ENCODE results near the gene CACNA2D2.
A peak's percentile ranks its signal among the peaks of the same experiment; 100 is the strongest.

The CACNA2D2 gene

DNA sequence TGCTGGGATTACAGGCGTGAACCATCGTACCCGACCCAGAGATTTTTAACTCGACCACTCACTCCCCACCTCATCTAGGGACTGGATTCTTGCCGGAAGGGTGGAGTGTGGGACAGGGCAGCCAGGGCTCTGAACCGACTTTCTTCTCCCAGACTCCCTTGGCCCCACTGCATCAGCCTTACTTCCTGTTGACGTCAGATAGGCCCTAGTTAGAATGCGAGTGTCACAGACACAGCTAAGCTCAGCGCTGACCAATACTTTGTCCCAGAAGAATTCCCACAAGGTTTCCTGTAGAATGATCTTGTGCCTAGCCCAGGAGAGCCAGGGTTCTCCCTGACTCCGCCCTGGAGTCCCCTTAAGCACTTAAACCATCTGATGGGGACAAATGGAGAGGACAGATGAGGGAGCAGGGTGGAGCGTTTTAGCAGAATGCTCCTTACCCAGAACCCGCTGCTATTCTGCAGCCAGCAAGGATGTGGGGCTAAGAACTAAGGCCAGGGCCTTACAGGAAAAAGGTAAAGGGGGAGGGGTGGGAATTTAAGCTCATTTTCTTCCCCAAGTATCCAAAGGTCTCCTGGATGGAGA, 169.6 kb downstream of the CACNA2D2 start:
- H3K36me3 ChIP-seq (ENCODE audit: insufficient read depth, low read length), result peaks cover 46% of the 10 kb centered on the region
- peaks cover 28% of the 10 kb centered on the region for H3K4me1 ChIP-seq (ENCODE audit: insufficient read depth, low read length, poor library complexity, severe bottlenecking)
- peak overlapping the region; percentile 98 for H3K9ac ChIP-seq (ENCODE audit: low read depth, low read length, poor library complexity, severe bottlenecking)
- H3F3A ChIP-seq (ENCODE audit: low read depth), result peaks cover 8% of the 10 kb centered on the region; the same call in 1 of the 2 replicates
- H3K27me3 ChIP-seq (ENCODE audit: insufficient read depth, low read length, poor library complexity, severe bottlenecking), result peaks cover 4% of the 10 kb centered on the region
- peak overlapping the region; percentile 97 for H3K4me3 ChIP-seq (ENCODE audit: low read length, poor library complexity, severe bottlenecking)
- H3K9me3 ChIP-seq (ENCODE audit: insufficient read depth, low read depth, low read length), result no peaks in the 10 kb centered on the region
- no peak overlapping the region for H2AFZ ChIP-seq (ENCODE audit: low read length)
- TF ChIP-seq, protein P1, sequence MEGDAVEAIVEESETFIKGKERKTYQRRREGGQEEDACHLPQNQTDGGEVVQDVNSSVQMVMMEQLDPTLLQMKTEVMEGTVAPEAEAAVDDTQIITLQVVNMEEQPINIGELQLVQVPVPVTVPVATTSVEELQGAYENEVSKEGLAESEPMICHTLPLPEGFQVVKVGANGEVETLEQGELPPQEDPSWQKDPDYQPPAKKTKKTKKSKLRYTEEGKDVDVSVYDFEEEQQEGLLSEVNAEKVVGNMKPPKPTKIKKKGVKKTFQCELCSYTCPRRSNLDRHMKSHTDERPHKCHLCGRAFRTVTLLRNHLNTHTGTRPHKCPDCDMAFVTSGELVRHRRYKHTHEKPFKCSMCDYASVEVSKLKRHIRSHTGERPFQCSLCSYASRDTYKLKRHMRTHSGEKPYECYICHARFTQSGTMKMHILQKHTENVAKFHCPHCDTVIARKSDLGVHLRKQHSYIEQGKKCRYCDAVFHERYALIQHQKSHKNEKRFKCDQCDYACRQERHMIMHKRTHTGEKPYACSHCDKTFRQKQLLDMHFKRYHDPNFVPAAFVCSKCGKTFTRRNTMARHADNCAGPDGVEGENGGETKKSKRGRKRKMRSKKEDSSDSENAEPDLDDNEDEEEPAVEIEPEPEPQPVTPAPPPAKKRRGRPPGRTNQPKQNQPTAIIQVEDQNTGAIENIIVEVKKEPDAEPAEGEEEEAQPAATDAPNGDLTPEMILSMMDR (conservative IDR thresholded peaks at IDR 0.05; ENCODE audit: low read length), result no peak
- no peak for TF ChIP-seq EZH2phosphoT487 (IDR thresholded peaks at IDR 0.05; ENCODE audit: borderline replicate concordance)
- peaks cover 86% of the 10 kb centered on the region for H3K79me2 ChIP-seq (ENCODE audit: insufficient read depth, low read length)
- no peaks in the 10 kb centered on the region for H3K9me2 ChIP-seq (replicated peaks; ENCODE audit: low read depth, low read length)
- H3K4me2 ChIP-seq (ENCODE audit: low read depth, low read length, poor library complexity, severe bottlenecking), result peak overlapping the region; percentile 99
- peaks cover 78% of the 10 kb centered on the region for H4K20me1 ChIP-seq (ENCODE audit: insufficient read depth, low read length, poor library complexity, severe bottlenecking)

DNA sequence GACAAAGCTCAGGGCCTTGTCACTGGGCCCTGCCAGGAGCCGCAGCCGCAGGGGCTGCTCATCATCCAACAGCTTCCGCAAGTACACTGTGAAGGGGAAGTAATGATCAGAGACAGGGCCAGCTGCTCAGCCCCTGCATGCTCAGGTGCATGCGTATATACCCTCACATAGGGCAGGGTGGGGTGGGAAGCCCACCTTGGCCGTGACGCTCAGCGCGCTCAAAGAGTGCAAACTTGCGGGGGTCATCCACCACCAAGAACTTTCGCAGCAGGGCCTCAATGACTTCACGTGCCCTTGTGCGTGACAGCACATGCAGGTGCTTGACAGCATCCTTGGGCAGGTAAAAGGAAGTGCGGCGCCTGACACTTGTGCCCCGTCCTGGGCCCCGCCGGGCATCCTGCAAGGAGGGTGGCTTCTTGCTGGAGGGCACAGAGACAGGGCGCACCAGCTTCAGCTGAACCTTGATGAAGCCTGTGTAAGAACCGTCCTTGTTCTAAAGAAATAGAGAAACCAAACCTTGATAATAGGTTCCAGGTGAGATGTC, 172.0 kb downstream of the CACNA2D2 start:
- Histone ChIP-seq H3K4me2 (ENCODE audit: low read depth, low read length, poor library complexity, severe bottlenecking) (no peak overlapping the region), H3K4me1 (ENCODE audit: insufficient read depth, low read length, poor library complexity, severe bottlenecking) (peaks cover 34% of the 10 kb centered on the region), H3K79me2 (ENCODE audit: insufficient read depth, low read length) (peaks cover 81% of the 10 kb centered on the region), H3K9me2 (replicated peaks; ENCODE audit: low read depth, low read length) (no peaks in the 10 kb centered on the region), H3K9me3 (ENCODE audit: insufficient read depth, low read depth, low read length) (no peaks in the 10 kb centered on the region), H4K20me1 (ENCODE audit: insufficient read depth, low read length, poor library complexity, severe bottlenecking) (peaks cover 83% of the 10 kb centered on the region), H3K4me3 (ENCODE audit: low read length, poor library complexity, severe bottlenecking) (no peak overlapping the region), H3K27me3 (ENCODE audit: insufficient read depth, low read length, poor library complexity, severe bottlenecking) (no peaks in the 10 kb centered on the region), H3K36me3 (ENCODE audit: insufficient read depth, low read length) (peaks cover 46% of the 10 kb centered on the region), H3K9ac (ENCODE audit: low read depth, low read length, poor library complexity, severe bottlenecking) (no peak overlapping the region), H2AFZ (ENCODE audit: low read length) (no peak overlapping the region), H3F3A (ENCODE audit: low read depth) (peaks cover 9% of the 10 kb centered on the region)
- TF ChIP-seq, protein P1 (conservative IDR thresholded peaks at IDR 0.05; ENCODE audit: low read length), result no peak
- TF ChIP-seq EZH2phosphoT487 (IDR thresholded peaks at IDR 0.05; ENCODE audit: borderline replicate concordance), result no peak

GRCh38 chr3:50330330-50330729, 173.1 kb downstream of the CACNA2D2 start:
- Histone ChIP-seq H3K9ac (ENCODE audit: low read depth, low read length, poor library complexity, severe bottlenecking) (no peak overlapping the region), H3K9me2 (replicated peaks; ENCODE audit: low read depth, low read length) (no peaks in the 10 kb centered on the region), H3K4me1 (ENCODE audit: insufficient read depth, low read length, poor library complexity, severe bottlenecking) (peaks cover 25% of the 10 kb centered on the region), H2AFZ (ENCODE audit: low read length) (no peak overlapping the region), H3K4me2 (ENCODE audit: low read depth, low read length, poor library complexity, severe bottlenecking) (no peak overlapping the region), H4K20me1 (ENCODE audit: insufficient read depth, low read length, poor library complexity, severe bottlenecking) (peaks cover 72% of the 10 kb centered on the region), H3F3A (ENCODE audit: low read depth) (peaks cover 9% of the 10 kb centered on the region), H3K4me3 (ENCODE audit: low read length, poor library complexity, severe bottlenecking) (no peak overlapping the region), H3K79me2 (ENCODE audit: insufficient read depth, low read length) (peaks cover 73% of the 10 kb centered on the region), H3K27me3 (ENCODE audit: insufficient read depth, low read length, poor library complexity, severe bottlenecking) (no peaks in the 10 kb centered on the region), H3K36me3 (ENCODE audit: insufficient read depth, low read length) (peaks cover 46% of the 10 kb centered on the region), H3K9me3 (ENCODE audit: insufficient read depth, low read depth, low read length) (no peaks in the 10 kb centered on the region)
- TF ChIP-seq, protein P1 (conservative IDR thresholded peaks at IDR 0.05; ENCODE audit: low read length), result no peak
- no peak for TF ChIP-seq EZH2phosphoT487 (IDR thresholded peaks at IDR 0.05; ENCODE audit: borderline replicate concordance)
